GM23338 (cell line): ENCODE measurements around the gene BCAP31. TPM values are rescaled to one million over a fixed set of nuclear protein-coding genes. Genes with fewer than 3 reads are reported as not detected.

Experiments
- ATAC-seq: fragments of 200-7000 bp; cut with Tn5 transposase; 3 replicates; pipeline ENCODE4 v1.9.1; 2020
- DNase-seq: peaks from one replicate; pipeline ENCODE4 v3.0.0-alpha.2; 2015; ENCODE audit warnings: low spot score
- H2AFZ ChIP-seq: fragments of 200-600 bp; sonication (generic); 2 replicates; pipeline ENCODE4 v1.8.0; 2016; ENCODE audit warnings: antibody characterized with exemption, mild to moderate bottlenecking, moderate library complexity
- H3F3A ChIP-seq: fragments of 200-600 bp; sonication (generic); replicated peaks from 2 replicates; pipeline ENCODE4 v1.8.0; 2017; ENCODE audit warnings: antibody characterized with exemption, mixed run types, low read depth
- H3K27ac ChIP-seq: fragments of 200-600 bp; sonication (generic); 2 replicates; pipeline ENCODE4 v1.6.1; 2016; ENCODE audit warnings: low read depth
- H3K27me3 ChIP-seq: fragments of 200-600 bp; sonication (generic); 2 replicates; pipeline ENCODE4 v1.8.0; 2016; ENCODE audit warnings: mild to moderate bottlenecking, mixed run types, moderate library complexity; ENCODE audit not compliant: insufficient read depth
- H3K36me3 ChIP-seq: fragments of 200-600 bp; sonication (generic); 2 replicates; pipeline ENCODE4 v1.8.0; 2016; ENCODE audit warnings: mild to moderate bottlenecking; ENCODE audit not compliant: insufficient read depth
- H3K4me1 ChIP-seq: fragments of 200-600 bp; sonication (generic); 2 replicates; pipeline ENCODE4 v1.8.0; 2016; ENCODE audit warnings: mild to moderate bottlenecking, moderate library complexity; ENCODE audit not compliant: insufficient read depth
- H3K4me2 ChIP-seq: fragments of 200-600 bp; sonication (generic); 2 replicates; pipeline ENCODE4 v1.7.1; 2017; ENCODE audit warnings: mixed run types
- H3K4me3 ChIP-seq: fragments of 200-600 bp; sonication (generic); 2 replicates; pipeline ENCODE4 v1.6.1; 2016; ENCODE audit warnings: mixed run types
- H3K79me2 ChIP-seq: fragments of 200-600 bp; sonication (generic); replicated peaks from 2 replicates; pipeline ENCODE4 v1.8.0; 2017; ENCODE audit warnings: mild to moderate bottlenecking; ENCODE audit not compliant: insufficient read depth
- H3K9me2 ChIP-seq: fragments of 200-600 bp; sonication (generic); 2 replicates; pipeline ENCODE4 v1.8.0; 2017; ENCODE audit not compliant: insufficient read depth
- H4K20me1 ChIP-seq: fragments of 200-600 bp; sonication (generic); replicated peaks from 2 replicates; pipeline ENCODE4 v1.8.0; 2017; ENCODE audit warnings: mild to moderate bottlenecking; ENCODE audit not compliant: insufficient read depth
- H3K27ac Mint-ChIP-seq: 2 replicates; pipeline ENCODE4 v1.8.0; 2020; ENCODE audit warnings: inconsistent platforms, mild to moderate bottlenecking, moderate library complexity, mixed read lengths
- H3K27me3 Mint-ChIP-seq: 3 replicates; pipeline ENCODE4 v1.8.0; 2022; ENCODE audit warnings: low read depth, mild to moderate bottlenecking, moderate library complexity, mixed read lengths, inconsistent platforms; ENCODE audit not compliant: insufficient read depth, poor library complexity
- H3K36me3 Mint-ChIP-seq: 3 replicates; pipeline ENCODE4 v1.8.0; 2021; ENCODE audit warnings: low read depth, mild to moderate bottlenecking, inconsistent platforms, moderate library complexity, mixed read lengths
- H3K4me1 Mint-ChIP-seq: 3 replicates; pipeline ENCODE4 v1.8.0; 2020; ENCODE audit warnings: mild to moderate bottlenecking, inconsistent platforms, mixed read lengths
- H3K4me3 Mint-ChIP-seq: 3 replicates; pipeline ENCODE4 v1.8.0; 2021; ENCODE audit warnings: moderate library complexity, mild to moderate bottlenecking, inconsistent platforms, mixed read lengths
- H3K9me3 Mint-ChIP-seq: 3 replicates; pipeline ENCODE4 v1.8.0; 2020; ENCODE audit warnings: moderate library complexity, mild to moderate bottlenecking, inconsistent platforms, mixed read lengths
- CREB1 ChIP-seq: fragments of 250-450 bp; sonication (Bioruptor Pico); IDR thresholded peaks from 2 replicates; pipeline ENCODE4 v1.5.0; 2020; ENCODE audit warnings: low read depth, mild to moderate bottlenecking, moderate library complexity
- EZH2phosphoT487 ChIP-seq: fragments of 200-600 bp; sonication (generic); IDR thresholded peaks from one replicate; pipeline ENCODE4 v1.8.1; 2018; ENCODE audit warnings: antibody characterized with exemption; ENCODE audit not compliant: unreplicated experiment
- JUNB ChIP-seq: IDR thresholded peaks from one replicate; pipeline ENCODE4 v1.6.1; 2016; ENCODE audit warnings: antibody characterized with exemption; ENCODE audit not compliant: unreplicated experiment
- NANOG ChIP-seq: IDR thresholded peaks from 2 replicates; pipeline ENCODE4 v1.6.1; 2016; ENCODE audit warnings: antibody characterized with exemption, borderline replicate concordance
- POLR2AphosphoS5 ChIP-seq: IDR thresholded peaks from 2 replicates; pipeline ENCODE4 v1.6.1; 2016; ENCODE audit warnings: antibody characterized with exemption, low read depth
- ZNF114 ChIP-seq: fragments of 250-450 bp; sonication (Bioruptor Pico); IDR thresholded peaks from 2 replicates; pipeline ENCODE4 v1.5.0; 2020; ENCODE audit warnings: mild to moderate bottlenecking, moderate library complexity
- ZNF331 ChIP-seq: fragments of 250-450 bp; sonication (Bioruptor Pico); IDR thresholded peaks from 2 replicates; pipeline ENCODE4 v1.5.0; 2020; ENCODE audit warnings: low read depth, mild to moderate bottlenecking, moderate library complexity
- polyA plus RNA-seq: library from polyadenylated mRNA; unstranded; fragments of >200 nt; fragmentation: Nextera tagmentation; extraction: Ambion mirVana; gene quantifications from 2 replicates; pipeline ENCODE4 v1.2.1, GENCODE V29; 2016
- total RNA-seq: library from RNA; depleted of rRNA; stranded (reverse); fragments of >200 nt; shearing (Covaris generic); gene quantifications from 2 replicates; pipeline ENCODE4 v1.2.3, GENCODE V29; 2014
- TF ChIP-seq, protein P1 (sequence below): IDR thresholded peaks from 2 replicates; pipeline ENCODE4 v1.6.1; 2016; ENCODE audit warnings: antibody characterized with exemption
- TF ChIP-seq, protein P2 (sequence below), 2 experiments: fragments of 200-600 bp in 1 of 2; sonication (generic) in 1 of 2; conservative IDR thresholded peaks; 2 replicates each; pipeline versions ENCODE4 v1.5.1 to v1.6.1; 2016 to 2017; ENCODE audit warnings: antibody characterized with exemption in 2 of 2, low read depth in 2 of 2, mild to moderate bottlenecking in 2 of 2, moderate library complexity in 1 of 2

BCAP31 gene
- total and polyA plus RNA-seq, 2 experiments from 2014 or later, result 85.0 to 145 TPM

DNA sequence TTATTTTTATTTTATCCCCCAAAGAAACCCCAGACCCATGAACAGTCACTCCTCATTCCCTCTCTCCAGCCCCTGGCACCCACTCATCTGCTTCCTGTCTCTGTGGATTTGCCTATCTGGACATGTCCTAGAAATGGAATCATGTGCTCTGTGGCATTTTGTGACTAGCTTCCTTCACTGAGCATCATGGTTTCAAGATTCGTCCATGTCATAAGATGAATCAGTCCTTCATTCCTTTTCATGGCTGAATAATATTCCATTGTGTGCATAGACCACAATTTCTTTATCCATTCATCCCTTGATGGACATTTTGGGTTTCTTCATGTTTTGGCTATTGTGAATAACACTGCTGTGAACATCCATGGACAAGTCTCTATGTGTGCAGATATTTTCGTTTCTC lies 10.7 kb upstream of the BCAP31 start:
- Histone ChIP-seq H3K79me2 (no peaks in the 10 kb centered on the region), H3K4me1 (no peaks in the 10 kb centered on the region), H3K4me3 (no peak overlapping the region), H3K27ac (no peak overlapping the region), H3K4me2 (no peak overlapping the region), H3K27me3 (no peaks in the 10 kb centered on the region), H4K20me1 (no peaks in the 10 kb centered on the region), H2AFZ (no peak overlapping the region), H3F3A (no peaks in the 10 kb centered on the region), H3K36me3 (no peaks in the 10 kb centered on the region), H3K9me2 (no peaks in the 10 kb centered on the region)
- H3K4me3 Mint-ChIP-seq, result no peak overlapping the region
- peaks cover 5% of the 10 kb centered on the region for H3K27me3 Mint-ChIP-seq
- H3K9me3 Mint-ChIP-seq, result peaks cover 2% of the 10 kb centered on the region; the same call in 1 of the 3 replicates
- peaks cover 7% of the 10 kb centered on the region for H3K4me1 Mint-ChIP-seq
- H3K36me3 Mint-ChIP-seq, result peaks cover 9% of the 10 kb centered on the region; the same call in 1 of the 3 replicates
- H3K27ac Mint-ChIP-seq, result no peak overlapping the region
- ATAC-seq (no peak), DNase-seq (no peak)
- TF ChIP-seq CREB1 (CRISPR knock-in tag), result no peak
- no peak for TF ChIP-seq JUNB
- TF ChIP-seq, protein P1, sequence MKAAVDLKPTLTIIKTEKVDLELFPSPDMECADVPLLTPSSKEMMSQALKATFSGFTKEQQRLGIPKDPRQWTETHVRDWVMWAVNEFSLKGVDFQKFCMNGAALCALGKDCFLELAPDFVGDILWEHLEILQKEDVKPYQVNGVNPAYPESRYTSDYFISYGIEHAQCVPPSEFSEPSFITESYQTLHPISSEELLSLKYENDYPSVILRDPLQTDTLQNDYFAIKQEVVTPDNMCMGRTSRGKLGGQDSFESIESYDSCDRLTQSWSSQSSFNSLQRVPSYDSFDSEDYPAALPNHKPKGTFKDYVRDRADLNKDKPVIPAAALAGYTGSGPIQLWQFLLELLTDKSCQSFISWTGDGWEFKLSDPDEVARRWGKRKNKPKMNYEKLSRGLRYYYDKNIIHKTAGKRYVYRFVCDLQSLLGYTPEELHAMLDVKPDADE, result no peak
- TF ChIP-seq ZNF114 (CRISPR knock-in tag), result no peak
- TF ChIP-seq POLR2AphosphoS5, result no peak
- TF ChIP-seq ZNF331 (CRISPR knock-in tag), result no peak
- TF ChIP-seq EZH2phosphoT487, result no peak
- TF ChIP-seq, protein P2, sequence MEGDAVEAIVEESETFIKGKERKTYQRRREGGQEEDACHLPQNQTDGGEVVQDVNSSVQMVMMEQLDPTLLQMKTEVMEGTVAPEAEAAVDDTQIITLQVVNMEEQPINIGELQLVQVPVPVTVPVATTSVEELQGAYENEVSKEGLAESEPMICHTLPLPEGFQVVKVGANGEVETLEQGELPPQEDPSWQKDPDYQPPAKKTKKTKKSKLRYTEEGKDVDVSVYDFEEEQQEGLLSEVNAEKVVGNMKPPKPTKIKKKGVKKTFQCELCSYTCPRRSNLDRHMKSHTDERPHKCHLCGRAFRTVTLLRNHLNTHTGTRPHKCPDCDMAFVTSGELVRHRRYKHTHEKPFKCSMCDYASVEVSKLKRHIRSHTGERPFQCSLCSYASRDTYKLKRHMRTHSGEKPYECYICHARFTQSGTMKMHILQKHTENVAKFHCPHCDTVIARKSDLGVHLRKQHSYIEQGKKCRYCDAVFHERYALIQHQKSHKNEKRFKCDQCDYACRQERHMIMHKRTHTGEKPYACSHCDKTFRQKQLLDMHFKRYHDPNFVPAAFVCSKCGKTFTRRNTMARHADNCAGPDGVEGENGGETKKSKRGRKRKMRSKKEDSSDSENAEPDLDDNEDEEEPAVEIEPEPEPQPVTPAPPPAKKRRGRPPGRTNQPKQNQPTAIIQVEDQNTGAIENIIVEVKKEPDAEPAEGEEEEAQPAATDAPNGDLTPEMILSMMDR (conservative IDR thresholded peaks at IDR 0.05; ENCODE audit: low read depth in 2 of 2), result no peak

DNA sequence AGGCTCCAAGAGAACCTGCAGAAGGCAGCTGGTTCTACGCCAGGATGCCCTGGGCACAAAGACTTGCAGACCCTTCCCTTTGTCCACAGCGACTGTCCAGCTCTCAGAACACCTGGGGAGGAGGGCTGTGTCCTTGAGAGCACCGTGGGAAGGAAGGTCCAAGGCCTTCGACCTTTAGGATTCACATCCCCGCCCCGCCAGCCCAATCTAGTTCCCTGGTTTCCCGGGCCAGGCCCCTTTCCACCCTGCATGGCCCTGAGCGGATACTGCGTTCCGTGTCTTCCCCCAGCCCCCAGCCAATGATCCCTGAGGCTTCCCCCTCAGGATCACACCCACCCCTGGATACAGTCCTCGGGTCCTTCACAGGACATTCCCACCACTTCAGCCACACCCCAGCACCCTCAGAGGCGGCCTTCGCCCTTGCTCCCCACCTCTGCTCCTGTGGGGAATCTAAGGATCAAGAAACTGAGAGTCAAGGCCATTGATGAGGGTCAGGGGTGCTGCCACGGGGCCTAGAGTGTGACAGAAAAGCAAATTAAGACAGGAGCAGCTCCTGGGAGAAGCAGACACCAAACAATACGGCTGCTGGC lies 9.6 kb upstream of the BCAP31 start:
- Mint-ChIP-seq H3K27ac (no peak overlapping the region), H3K4me3 (no peak overlapping the region), H3K4me1 (peaks cover 7% of the 10 kb centered on the region), H3K9me3 (peaks cover 2% of the 10 kb centered on the region; the same call in 1 of the 3 replicates), H3K27me3 (peaks cover 5% of the 10 kb centered on the region), H3K36me3 (peaks cover 9% of the 10 kb centered on the region; the same call in 1 of the 3 replicates)
- Histone ChIP-seq H3K36me3 (no peaks in the 10 kb centered on the region), H3K79me2 (no peaks in the 10 kb centered on the region), H2AFZ (no peak overlapping the region), H3K4me3 (no peak overlapping the region), H3K4me2 (no peak overlapping the region), H3F3A (no peaks in the 10 kb centered on the region), H3K27me3 (no peaks in the 10 kb centered on the region), H3K9me2 (no peaks in the 10 kb centered on the region), H3K27ac (no peak overlapping the region), H4K20me1 (no peaks in the 10 kb centered on the region), H3K4me1 (no peaks in the 10 kb centered on the region)
- TF ChIP-seq, protein P2 (conservative IDR thresholded peaks at IDR 0.05; ENCODE audit: low read depth in 2 of 2), result no peak
- no peak for TF ChIP-seq NANOG
- ATAC-seq (no peak), DNase-seq (no peak)
